DMS53 treated with DMSO at 0.1 percent for 48 hours (cell line): ENCODE measurements around the gene ERCC6L2.

Source experiments
- DNase-seq: peaks from one replicate; lab custom pipeline; 2025; ENCODE audit not compliant: unreplicated experiment; lab: John Stamatoyannopoulos, UW

The ERCC6L2 gene

GRCh38 chr9:95971815-95972214 is 96.3 kb downstream of the ERCC6L2 start:
- no peak for DNase-seq

GRCh38 chr9:95974389-95974788 is 98.9 kb downstream of the ERCC6L2 start:
- DNase-seq: no peak

GRCh38 chr9:95977371-95977770 is 101.9 kb downstream of the ERCC6L2 start:
- no peak for DNase-seq

- DNase-seq: no peak
These were observed 102.6 kb downstream of the ERCC6L2 start for GRCh38 chr9:95978106-95978505.

GRCh38 chr9:95979446-95979845 is 104.0 kb downstream of the ERCC6L2 start:
- no peak for DNase-seq

- no peak for DNase-seq
These were observed 105.0 kb downstream of the ERCC6L2 start for GRCh38 chr9:95980262-95981125.

- no peak for DNase-seq
These were observed 106.4 kb downstream of the ERCC6L2 start for GRCh38 chr9:95981761-95982390.

GRCh38 chr9:95985440-95986055 is 110.1 kb downstream of the ERCC6L2 start:
- no peak for DNase-seq

GRCh38 chr9:95989297-95989696 is 113.8 kb downstream of the ERCC6L2 start:
- no peak for DNase-seq

- DNase-seq: no peak
These were observed 115.8 kb downstream of the ERCC6L2 start for GRCh38 chr9:95991326-95991725.

GRCh38 chr9:95992536-95992935 is 117.0 kb downstream of the ERCC6L2 start:
- DNase-seq: no peak

- no peak for DNase-seq
These were observed 117.8 kb downstream of the ERCC6L2 start for GRCh38 chr9:95993337-95993736.

- DNase-seq: no peak
These were observed 123.9 kb downstream of the ERCC6L2 start for GRCh38 chr9:95999390-95999789.

GRCh38 chr9:96004379-96004778 is 128.9 kb downstream of the ERCC6L2 start:
- no peak for DNase-seq

- no peak for DNase-seq
These were observed 130.9 kb downstream of the ERCC6L2 start for GRCh38 chr9:96006296-96006879.

- DNase-seq: no peak
These were observed 131.5 kb downstream of the ERCC6L2 start for GRCh38 chr9:96006961-96007360.

GRCh38 chr9:96008502-96009222 is 133.2 kb downstream of the ERCC6L2 start:
- DNase-seq: no peak

- no peak for DNase-seq
These were observed 133.7 kb downstream of the ERCC6L2 start for GRCh38 chr9:96009223-96009602.

GRCh38 chr9:96009690-96010472 is 134.4 kb downstream of the ERCC6L2 start:
- no peak for DNase-seq

GRCh38 chr9:96014078-96014477 is 138.6 kb downstream of the ERCC6L2 start:
- no peak for DNase-seq
